SK-MEL-5 (cell line): ENCODE measurements around the gene GNA12. TPM values are rescaled to one million over a fixed set of nuclear protein-coding genes. Genes with fewer than 3 reads are reported as not detected.

Experiments used
- DNase-seq: peaks from one replicate; pipeline ENCODE4 v3.0.0-alpha.2; 2016; ENCODE audit warnings: low read depth, low spot score
- in situ Hi-C: cut with HindIII; loops from 2 replicates; pipeline ENCODE4 v1.10.0; 2016; ENCODE audit warnings: low sequenced_read_pairs, high pct_unique_total_duplicates, low pct_unique_long_range_greater_than_20kb
- total RNA-seq: library from RNA; depleted of rRNA; stranded (reverse); fragments of >200 nt; shearing (Covaris generic); gene quantifications from 2 replicates; pipeline ENCODE4 v1.2.3, GENCODE V29; 2014

GNA12 gene
- total RNA-seq, 1 experiment from 2014 or later = 10.2 TPM

DNA sequence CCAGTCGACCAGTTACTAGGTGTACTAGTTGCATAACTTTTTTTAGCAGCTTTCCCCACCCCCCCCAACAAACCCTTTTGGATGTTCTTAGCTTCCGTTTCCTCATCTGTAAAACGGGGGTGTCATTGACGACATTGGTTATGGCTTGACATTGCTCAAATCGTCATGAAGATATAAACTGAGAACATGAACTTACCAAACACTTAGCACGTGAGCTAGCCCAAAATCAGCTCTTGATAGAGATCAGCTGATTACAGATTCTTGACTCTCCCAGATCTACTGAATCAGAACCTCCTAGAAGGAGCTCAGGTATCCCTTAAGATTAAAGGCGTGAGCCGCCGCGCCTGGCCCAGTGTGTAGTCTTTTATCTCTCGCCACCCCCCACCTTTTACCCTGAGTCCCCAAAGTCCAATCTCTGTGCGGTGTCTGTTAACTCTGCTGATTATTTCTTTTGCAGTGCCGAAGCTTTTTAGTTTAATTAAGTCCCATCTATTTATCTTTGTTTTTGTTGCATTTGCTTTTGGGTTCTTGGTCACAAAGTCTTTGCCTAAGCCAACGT, 1.0 kb upstream of the GNA12 start:
- no peak for DNase-seq
- in situ Hi-C loops = no loop called here

DNA sequence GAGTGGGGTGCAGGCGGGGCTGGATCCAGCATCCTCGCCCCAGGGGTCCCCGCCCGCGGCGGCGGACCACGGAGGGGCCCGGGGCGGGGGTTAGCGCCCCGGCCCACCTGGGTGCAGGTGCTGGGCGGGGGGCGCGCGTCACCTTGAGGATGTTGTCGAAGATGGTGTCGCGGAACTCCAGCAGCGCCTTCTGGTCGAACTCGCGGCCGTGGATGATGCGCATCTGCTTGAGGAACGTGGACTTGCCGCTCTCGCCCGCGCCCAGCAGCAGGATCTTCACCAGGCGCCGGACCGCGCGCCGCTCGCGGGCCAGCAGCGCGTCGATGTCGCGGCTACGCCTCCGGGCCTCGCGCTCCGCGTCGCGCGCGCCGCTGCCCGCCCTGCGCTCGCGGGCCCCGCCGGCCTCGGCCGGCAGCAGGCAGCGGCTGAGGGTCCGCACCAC, 376 bp downstream of the GNA12 start:
- in situ Hi-C loops = no loop called here
- DNase-seq = no peak

DNA sequence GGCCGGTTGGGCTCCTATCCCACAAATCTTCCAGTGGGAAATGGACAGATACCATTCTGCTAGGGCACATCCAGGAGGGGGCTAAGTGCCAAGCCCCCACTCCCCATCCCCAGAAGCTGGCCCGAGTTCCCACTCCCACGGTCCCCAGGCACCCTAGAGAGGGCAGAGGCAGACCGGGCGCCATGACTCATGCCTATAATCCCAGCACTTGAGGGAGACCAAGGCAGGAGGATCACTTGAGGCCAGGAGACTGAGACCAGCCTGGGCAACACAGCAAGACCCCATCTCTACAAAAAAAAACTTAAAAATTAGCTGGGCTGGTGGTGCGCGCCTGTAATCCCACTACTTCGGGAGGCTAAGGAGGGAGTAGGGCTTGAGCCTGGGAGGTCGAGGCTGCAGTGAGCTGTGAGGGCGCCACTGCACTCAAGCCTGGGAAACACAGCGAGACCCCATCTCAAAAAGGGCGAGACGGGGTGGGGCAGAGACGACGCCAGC, 870 bp downstream of the GNA12 start:
- in situ Hi-C loops = no loop called here

DNA sequence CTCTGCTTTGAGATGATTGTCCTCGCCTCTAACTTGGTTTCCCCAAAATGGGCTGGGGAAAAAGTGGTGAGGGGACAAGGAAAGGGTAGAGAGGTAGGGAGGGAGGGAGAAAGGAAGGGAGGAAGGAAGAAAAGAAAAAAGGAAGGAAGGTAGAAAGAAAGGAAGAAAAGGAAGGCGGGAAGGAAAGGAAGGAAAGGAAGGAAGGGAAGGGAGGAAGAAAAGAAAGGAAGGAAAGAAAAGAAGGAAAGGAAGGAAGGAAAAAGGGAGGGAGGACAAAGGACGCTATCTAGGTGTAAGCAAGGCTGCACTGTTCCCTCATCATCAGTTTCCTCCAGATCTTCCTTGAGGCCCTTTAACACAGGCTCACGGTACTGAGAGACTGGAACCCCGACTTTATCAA, 2.2 kb downstream of the GNA12 start:
- no peak for DNase-seq
- in situ Hi-C loops = no loop called here

More for the DNA sequence above, 870 bp downstream of the GNA12 start:
- no peak for DNase-seq

DNA sequence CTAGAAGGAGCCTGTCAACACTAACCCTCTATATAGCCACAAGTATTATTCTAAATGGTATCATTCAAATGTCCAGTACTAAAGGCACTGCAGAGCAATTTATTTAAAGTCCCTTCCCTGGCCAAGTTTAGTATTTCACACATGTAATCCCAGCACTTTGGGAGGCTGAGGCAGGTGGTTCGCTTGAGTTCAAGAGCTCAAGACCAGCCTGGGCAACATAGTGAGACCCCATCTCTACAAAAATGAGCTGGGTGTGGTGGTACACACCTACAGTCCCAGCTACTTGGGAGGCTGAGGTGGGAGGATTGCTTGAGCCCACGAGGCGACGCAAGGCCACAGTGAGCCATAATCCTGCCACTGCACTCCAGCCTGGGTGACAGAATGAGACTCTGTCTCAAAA, 3.6 kb downstream of the GNA12 start:
- in situ Hi-C loops = no loop called here
- no peak for DNase-seq

DNA sequence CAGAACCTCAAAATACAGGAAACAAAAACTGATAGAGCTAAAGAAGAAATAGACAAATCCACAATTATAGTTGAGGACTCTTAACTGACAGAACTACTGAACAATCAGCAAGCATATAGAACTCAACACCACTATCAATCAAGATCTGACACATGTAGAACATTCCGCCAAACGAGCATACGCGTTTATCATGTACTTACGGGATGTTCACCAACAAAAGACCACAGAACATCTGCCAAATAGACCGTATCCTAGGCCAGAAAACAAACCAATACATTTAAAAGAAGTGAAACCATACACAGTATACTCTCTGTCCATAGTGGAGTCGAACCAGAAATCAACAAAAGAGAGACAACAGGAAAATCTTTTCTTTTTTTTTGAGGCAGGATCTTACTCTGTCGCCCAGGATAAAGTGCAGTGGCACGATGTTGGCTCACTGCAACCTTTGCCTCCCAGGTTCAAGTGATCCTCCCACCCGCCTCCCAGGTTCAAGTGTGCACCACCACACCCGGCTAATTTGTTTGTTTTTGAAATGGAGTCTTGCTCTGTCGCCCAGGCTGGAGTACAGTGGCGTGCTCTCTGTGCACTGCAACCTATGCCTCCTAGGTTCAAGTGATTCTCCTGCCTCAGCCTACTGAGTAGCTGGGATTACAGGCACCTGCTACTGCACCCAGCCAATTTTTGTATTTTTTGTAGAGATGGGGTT, 5.1 kb downstream of the GNA12 start:
- DNase-seq = no peak
- in situ Hi-C loops = no loop called here

DNA sequence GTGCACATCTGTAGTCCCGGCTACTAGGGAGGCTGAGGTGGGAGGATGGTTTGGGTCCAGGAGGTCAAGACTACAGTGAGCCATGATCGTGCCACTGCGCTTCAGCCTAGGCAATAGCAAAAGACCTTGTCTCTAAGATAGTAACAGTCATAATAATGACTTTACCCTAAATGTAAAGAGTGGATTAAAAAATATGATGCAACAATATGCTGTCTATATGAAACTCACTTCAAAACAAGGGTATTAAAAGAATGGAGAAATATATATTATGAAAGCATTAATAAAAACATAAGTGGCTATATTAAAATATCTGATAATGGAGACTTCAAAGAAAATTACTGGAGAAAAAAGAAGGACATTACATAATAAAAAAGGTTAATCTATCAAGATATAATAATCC, 5.7 kb downstream of the GNA12 start:
- in situ Hi-C loops = no loop called here
- DNase-seq = no peak

DNA sequence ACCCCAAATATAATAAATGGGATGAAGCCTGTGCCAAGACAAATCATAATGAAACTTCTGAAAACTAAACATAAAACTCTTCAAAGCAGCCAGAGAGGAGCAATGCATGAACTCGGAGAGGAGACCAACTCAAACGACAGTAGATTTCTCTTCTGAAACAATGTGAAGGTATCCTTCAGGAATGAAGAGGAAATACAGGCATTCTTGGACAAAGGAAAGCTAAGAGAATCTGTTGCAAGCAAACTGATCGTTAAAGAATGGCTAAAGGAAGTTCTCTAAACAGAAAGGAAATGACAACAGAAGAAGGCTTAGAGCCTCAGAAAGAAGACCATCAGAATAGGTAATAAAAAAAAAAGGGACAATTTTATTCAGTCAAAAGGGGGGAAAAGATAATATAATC, 6.6 kb downstream of the GNA12 start:
- in situ Hi-C loops = no loop called here
- DNase-seq = no peak

DNA sequence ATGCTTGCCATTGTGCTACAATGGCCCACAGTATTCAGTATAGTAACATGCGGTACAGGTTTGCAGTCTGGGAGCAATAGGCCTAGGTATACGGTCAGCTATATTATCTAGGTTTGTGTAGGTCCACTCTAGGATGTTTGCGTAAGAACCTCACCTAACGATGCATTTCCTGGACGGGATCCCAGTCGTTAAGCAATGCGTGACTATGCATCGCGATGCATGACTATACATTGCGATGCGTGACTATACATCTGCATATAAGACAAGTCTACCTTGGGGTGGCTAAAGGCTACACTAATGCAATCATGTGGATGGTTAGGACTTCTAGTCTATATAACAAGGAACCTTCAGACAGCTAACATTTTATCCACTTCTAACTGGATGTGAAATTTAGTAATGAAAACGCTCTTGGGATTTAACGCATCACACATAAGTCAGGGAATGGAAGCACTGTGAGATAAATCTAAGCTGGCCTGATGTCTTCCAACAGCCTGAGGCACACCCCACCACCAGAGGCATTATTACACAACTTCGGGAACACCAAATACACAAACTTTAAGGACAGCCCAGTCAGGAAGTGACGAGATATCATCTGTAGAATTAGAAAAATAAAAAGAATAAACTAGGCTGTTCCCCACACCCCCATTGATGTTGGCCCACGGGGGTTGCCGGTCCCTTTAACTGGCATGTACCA, 9.2 kb downstream of the GNA12 start:
- in situ Hi-C loops = no loop called here
- DNase-seq = no peak

DNA sequence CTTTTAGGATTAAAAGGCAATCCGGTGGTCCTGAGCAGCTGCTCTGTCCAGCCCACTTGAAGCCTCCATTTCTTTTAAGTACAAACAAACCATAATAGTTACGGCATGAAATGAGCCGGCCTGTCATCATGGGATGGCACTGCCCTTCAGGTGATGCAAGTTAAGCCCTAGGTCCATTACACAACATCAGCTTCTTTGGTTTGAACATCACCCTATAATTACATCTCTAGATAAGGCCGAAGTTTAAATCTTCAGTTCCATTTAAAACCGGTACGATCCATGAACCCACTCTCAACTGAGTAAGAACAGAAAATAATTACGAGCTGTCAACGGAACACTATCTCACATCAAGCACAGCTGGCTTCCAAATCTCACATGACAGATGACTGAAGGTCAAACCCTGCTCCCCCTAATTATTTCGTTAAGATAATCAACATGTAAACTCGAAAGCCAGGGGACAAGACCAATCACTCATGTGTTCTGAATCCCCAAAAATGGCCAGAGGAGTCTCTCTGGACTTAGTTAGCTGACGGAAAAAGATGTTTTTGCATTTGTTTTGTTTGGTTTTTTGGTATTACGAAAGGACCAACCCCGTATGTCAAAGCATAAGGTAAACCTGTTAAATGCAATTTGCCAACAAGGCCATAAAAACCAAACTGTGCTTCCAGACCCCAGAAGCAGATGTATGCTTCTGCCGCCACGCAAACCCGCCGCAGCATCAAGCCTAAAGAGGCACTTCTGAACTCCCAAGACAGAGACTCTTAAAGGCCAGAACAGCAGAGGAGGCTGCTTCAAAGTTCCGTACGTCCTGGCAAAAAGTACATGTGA, 10.8 kb downstream of the GNA12 start:
- in situ Hi-C loops = no loop called here
- DNase-seq = no peak

DNA sequence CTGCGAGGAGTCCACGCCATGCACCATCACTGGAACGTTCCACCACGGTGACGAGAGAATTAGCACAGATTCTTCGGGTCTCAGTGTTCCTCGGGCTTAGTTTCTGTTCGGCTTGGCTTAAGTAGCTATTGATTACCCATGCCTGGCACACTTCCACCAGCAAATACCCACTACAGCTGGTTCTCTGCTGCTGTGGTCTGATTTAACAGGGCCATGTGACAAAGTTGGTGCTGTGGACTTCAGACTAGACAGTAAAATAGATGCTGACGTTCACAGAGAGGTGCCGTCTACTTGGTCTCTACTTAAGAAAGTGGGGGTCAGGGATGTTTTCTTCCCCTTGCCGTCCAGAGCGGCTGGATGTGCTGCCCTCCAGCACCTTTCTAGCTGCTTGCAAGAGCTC, 11.6 kb downstream of the GNA12 start:
- no peak for DNase-seq

DNA sequence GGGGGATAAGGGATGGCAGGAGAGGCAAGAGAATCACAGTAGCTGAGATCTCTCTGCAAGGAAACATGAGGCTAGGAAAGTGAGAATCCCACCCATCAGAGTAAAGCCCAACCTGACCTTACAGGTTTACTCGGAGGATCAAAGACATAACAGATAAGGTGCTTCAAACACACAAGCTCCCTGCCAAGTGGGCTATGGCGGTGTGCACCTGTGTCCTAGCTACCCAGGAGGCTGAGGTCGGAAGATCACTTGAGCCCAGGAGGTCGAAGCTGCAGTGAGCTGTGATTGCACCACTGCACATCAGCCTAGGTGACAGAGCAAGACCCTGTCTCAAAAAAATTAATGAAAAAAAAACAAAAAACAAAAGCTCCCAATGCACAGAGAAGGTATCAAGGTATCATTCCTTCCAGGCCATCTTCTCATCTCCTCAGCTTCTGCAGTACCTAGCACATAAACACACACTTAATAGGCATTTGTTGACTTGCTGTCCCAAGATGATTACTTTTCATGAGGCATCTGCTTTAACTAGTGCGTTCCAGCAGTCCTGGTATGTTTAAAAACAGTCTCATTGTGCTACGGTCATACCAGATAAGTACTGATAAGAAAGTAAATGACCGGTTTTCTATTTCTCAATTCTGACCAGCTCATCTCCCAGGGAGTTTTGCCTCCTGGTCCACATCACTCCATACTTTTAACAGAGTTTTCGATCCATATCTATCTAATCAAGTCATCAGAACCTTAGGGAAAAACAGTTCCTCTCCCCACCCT, 13.3 kb downstream of the GNA12 start:
- in situ Hi-C loops = no loop called here

More for the DNA sequence above, 11.6 kb downstream of the GNA12 start:
- in situ Hi-C loops = no loop called here

DNA sequence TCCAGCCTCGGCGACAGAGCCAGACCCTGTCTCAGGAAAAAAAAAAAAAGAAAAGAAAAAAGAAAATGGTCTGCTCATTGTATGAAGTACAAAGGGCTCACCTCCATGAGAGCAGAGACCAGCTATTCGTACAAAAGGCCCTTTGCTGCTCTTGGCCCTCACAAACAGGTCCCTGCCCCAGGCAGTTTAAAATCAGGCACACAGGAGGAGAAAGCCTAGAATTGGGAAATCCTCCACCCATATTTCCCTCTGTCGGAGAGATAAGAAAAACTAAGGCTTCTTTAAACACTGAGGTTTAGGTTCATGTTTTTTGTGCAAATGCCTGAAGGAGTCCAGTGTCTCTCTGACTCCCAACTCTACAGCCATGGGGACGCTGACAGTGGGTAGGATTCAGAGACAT, 15.1 kb downstream of the GNA12 start:
- in situ Hi-C loops = no loop called here
- DNase-seq = no peak

More for the DNA sequence above, 13.3 kb downstream of the GNA12 start:
- no peak for DNase-seq

DNA sequence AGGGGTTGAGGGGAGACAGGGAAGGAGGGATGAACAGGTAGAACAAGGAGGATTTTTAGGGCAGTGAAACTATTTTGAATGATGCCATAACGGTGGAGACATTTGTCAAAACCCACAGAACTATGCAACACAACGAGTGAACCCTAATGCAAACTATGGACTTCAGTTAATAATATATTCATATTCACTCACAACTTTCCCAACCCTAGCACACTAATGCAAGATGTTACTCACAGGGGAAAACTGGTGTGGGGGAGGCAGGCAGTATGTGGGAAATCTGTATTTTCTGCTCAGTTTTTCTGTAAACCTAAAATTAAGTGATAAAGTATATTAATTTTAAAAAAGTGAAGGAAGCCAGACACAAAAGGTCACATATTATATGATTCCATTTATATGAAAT, 17.3 kb downstream of the GNA12 start:
- DNase-seq = no peak
- in situ Hi-C loops = no loop called here

DNA sequence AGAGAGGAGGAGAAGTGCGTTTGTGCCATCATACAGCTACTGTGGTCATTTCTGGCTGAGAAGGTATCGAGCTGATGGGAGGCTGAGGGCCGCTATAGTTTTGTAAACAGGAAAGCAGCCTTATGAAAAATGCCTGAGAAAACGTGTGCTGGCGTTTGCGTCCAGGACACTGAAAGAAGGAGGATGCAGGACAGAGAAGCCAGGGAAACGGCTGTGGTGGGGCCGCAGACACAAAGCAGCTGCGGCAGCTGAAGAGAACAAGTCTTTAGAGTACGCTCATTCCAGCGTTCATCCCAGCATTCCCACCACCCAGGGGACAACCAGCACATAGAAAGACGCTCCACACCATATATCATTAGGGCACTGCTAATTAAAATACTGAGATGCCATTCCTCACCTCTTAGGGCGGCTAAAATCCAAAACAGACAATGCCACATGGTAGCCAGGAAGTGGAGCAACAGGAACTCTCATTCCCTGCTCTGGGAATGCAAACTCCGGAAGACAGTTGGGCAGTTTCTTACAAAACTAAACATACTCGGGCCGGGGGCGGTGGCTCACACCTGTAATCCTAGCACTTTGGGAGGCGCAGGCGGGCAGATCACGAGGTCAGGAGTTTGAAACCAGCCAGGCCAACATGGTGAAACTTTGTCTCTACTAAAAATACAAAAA, 18.4 kb downstream of the GNA12 start:
- no peak for DNase-seq
- in situ Hi-C loops = no loop called here

DNA sequence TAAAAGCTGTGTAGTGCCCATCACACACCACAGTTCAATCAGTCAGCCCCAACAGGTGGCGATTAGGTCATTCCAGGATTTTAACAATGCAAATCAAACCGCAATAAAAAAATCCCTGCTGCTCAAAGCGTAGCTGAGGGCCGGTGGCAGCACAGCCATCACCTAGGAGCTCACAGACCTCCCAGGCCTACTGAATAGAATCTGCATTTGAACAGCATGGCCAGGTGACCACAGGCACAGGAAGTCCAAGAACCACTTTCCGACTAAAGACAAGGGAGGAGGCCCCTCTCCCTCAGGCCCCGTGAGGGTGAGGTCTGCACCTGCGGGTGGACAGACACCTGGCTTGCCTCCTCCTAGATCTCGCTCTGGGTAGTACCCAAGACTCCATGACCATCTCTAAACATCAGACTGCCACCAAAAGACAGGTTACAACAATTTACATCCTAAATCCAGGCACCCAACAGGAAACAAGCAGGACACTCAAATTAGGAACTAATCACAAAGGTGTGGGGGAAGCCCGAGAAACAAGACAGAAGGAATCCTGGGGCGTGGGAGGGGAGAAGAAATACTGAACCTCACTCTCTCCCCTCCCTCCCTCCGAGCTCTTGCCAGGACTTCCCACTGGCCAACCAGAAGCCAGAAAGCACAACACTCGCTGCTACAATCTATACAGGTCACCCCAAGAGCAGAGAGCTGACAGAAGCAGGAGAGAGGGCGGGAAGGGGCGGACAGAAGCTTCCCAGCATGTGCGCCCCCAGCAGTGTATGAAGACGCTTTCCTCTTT, 19.2 kb downstream of the GNA12 start:
- in situ Hi-C loops = no loop called here

More for the DNA sequence above, 19.2 kb downstream of the GNA12 start:
- DNase-seq = no peak
